Activated CD8-positive, alpha-beta memory T cell treated with anti-CD3 and anti-CD28 coated beads for 24 hours (primary cell): ENCODE measurements around the gene IGSF3.
A peak's percentile ranks its signal among the peaks of the same experiment; 100 is the strongest.
"Not testable (repeated sequence)": the region's sequence is repeated elsewhere in the genome, so short reads cannot be mapped to it uniquely, and the experiment has no call there.

ENCODE experiments used
- DNase-seq: peaks from one replicate; pipeline ENCODE4 v3.0.0-alpha.2; 2020

The IGSF3 gene

GRCh38 chr1:116684575-116684974 lies 17.0 kb upstream of the IGSF3 start:
- no peak for DNase-seq

GRCh38 chr1:116682641-116683221 lies 15.2 kb upstream of the IGSF3 start:
- no peak for DNase-seq

- no peak for DNase-seq
Observed at GRCh38 chr1:116681343-116681899, 13.9 kb upstream of the IGSF3 start.

GRCh38 chr1:116680752-116681151 lies 13.2 kb upstream of the IGSF3 start:
- no peak for DNase-seq

- DNase-seq = no peak
Observed at GRCh38 chr1:116679828-116680628, 12.5 kb upstream of the IGSF3 start.

- no peak for DNase-seq
Observed at GRCh38 chr1:116679091-116679827, 11.7 kb upstream of the IGSF3 start.

GRCh38 chr1:116678732-116679090 lies 11.2 kb upstream of the IGSF3 start:
- DNase-seq = no peak

- no peak for DNase-seq
Observed at GRCh38 chr1:116677474-116678062, 10.0 kb upstream of the IGSF3 start.

- DNase-seq = no peak
Observed at GRCh38 chr1:116676291-116676690, 8.8 kb upstream of the IGSF3 start.

- no peak for DNase-seq
Observed at GRCh38 chr1:116674751-116675150, 7.2 kb upstream of the IGSF3 start.

GRCh38 chr1:116674011-116674531 lies 6.5 kb upstream of the IGSF3 start:
- no peak for DNase-seq

GRCh38 chr1:116671912-116672311 lies 4.4 kb upstream of the IGSF3 start:
- no peak for DNase-seq

- DNase-seq = no peak
Observed at GRCh38 chr1:116671072-116671760, 3.7 kb upstream of the IGSF3 start.

GRCh38 chr1:116668277-116668676 lies 744 bp upstream of the IGSF3 start:
- no peak for DNase-seq

GRCh38 chr1:116667078-116667574 lies 407 bp downstream of the IGSF3 start:
- no peak for DNase-seq

GRCh38 chr1:116666187-116667077 lies 1.1 kb downstream of the IGSF3 start:
- peak; percentile 67 for DNase-seq

- DNase-seq = no peak
Observed at GRCh38 chr1:116664978-116665371, 2.6 kb downstream of the IGSF3 start.

GRCh38 chr1:116664366-116664977 lies 3.1 kb downstream of the IGSF3 start:
- DNase-seq = no peak

- DNase-seq = no peak
Observed at GRCh38 chr1:116663821-116664220, 3.7 kb downstream of the IGSF3 start.

- DNase-seq = no peak
Observed at GRCh38 chr1:116661633-116662032, 5.9 kb downstream of the IGSF3 start.

- not testable (repeated sequence) for DNase-seq
Observed at GRCh38 chr1:116658645-116659044, 8.9 kb downstream of the IGSF3 start.
